Retinal pigment epithelial cell (primary cell): ENCODE measurements around the gene C3orf33.
"Not testable (repeated sequence)": the region's sequence is repeated elsewhere in the genome, so short reads cannot be mapped to it uniquely, and the experiment has no call there.

ENCODE experiments used
- DNase-seq: peaks from one replicate; pipeline ENCODE4 v3.0.0-alpha.2; 2010; ENCODE audit warnings: low read depth
- H3K4me3 ChIP-seq: 2 replicates; pipeline ENCODE4 v1.5.1; 2011; ENCODE audit warnings: mild to moderate bottlenecking, low read length, control low read depth, moderate library complexity
- TF ChIP-seq, protein P1 (sequence below): conservative IDR thresholded peaks from 2 replicates; pipeline ENCODE4 v1.5.1; 2011; ENCODE audit warnings: low read depth, low read length, control low read depth, inconsistent platforms

C3orf33 gene, protein sequence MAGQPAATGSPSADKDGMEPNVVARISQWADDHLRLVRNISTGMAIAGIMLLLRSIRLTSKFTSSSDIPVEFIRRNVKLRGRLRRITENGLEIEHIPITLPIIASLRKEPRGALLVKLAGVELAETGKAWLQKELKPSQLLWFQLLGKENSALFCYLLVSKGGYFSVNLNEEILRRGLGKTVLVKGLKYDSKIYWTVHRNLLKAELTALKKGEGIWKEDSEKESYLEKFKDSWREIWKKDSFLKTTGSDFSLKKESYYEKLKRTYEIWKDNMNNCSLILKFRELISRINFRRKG

DNA sequence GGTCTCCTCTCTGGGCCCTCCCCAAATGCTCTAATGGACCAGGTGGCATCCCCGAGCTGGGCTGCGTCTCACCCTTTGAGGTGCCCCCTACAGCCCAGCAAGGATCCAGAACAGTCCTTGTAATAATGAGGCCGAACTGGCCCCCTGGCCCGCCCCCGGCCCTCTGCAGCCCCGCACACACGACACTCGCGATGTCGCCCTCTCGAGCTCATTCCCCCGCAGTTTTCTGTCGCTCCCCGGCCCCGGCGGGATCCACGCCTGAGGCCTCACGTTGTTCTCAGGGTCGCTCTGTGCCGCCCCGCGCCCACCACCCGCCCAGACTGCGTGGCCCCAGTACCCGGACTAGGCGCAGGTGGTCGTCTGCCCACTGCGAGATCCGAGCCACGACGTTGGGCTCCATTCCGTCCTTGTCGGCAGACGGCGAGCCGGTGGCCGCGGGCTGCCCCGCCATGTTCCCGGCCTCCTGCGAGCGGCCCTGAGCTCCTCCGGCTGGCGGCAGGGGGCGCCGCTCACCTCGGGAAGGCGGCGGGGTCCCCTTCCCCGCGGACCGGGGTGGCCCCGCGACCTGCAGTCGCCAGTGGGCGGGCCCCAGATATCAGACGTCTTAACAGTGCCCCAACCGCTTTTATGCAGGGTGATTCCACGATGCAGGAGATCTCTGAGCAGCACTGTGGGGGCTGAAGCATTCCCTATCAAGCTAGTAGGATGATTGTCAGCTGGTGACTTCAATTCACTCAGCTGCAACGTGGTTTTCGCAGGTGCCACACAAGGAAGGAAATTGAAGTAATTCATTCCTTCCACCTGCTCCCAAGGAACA, at the start of gene C3orf33:
TSS of gene C3orf33 (minus strand) at position 477 of the 817 bp plus-strand sequence. CDS start at position 451, 26 bp downstream.
- peak within 1 kb of the TSS; percentile 72 for H3K4me3 ChIP-seq
- TF ChIP-seq, protein P1, sequence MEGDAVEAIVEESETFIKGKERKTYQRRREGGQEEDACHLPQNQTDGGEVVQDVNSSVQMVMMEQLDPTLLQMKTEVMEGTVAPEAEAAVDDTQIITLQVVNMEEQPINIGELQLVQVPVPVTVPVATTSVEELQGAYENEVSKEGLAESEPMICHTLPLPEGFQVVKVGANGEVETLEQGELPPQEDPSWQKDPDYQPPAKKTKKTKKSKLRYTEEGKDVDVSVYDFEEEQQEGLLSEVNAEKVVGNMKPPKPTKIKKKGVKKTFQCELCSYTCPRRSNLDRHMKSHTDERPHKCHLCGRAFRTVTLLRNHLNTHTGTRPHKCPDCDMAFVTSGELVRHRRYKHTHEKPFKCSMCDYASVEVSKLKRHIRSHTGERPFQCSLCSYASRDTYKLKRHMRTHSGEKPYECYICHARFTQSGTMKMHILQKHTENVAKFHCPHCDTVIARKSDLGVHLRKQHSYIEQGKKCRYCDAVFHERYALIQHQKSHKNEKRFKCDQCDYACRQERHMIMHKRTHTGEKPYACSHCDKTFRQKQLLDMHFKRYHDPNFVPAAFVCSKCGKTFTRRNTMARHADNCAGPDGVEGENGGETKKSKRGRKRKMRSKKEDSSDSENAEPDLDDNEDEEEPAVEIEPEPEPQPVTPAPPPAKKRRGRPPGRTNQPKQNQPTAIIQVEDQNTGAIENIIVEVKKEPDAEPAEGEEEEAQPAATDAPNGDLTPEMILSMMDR, result peak; percentile 73
- DNase-seq, result no peak

DNA sequence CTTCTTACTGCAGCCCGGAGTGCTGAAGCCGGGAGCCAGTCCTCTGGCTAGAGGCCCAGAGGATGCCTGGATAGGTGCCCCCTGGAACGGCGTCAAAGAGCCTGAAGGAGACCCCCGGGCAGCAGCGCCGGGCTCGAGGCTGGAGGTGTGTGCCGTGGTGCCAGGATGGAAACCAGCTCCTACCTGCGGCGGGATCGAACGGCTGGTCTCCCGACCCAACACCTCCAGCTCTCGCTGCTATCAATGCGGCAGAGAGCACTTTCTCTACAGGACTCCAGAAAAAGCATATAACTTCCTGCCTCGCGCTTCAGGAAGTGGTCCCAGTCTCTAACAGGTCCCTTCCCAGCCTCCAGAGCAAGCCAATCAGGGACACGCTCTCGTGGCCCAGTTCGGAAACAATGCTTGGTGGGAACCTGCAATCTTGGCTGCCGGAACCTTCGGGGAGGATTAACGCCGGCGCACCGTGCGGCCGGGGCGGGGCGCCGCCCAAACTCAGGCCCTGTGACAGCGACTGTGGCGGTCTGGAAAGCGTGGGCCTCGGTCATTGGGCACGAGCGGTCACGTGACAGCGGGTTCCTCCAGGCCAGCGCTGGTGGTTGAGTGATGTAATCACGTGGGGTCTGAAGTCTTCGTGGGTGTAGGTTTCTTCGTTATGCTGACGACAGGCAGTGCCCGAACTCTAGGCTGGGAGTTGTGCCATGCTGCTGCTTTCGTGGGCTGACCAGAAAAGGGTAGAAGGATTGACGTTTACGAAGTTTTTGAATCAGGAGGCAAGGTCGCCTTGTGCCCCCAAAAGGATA, 48.3 kb upstream of the C3orf33 start, which contains the start of gene SLC33A1:
TSS of gene SLC33A1 (minus strand) at position 287 of the 800 bp plus-strand sequence. CDS start 430 bp downstream, outside the sequence.
- TF ChIP-seq, protein P1, result no peak
- peak; percentile 98 for DNase-seq
- H3K4me3 ChIP-seq, result peak within 1 kb of the TSS; percentile 94

DNA sequence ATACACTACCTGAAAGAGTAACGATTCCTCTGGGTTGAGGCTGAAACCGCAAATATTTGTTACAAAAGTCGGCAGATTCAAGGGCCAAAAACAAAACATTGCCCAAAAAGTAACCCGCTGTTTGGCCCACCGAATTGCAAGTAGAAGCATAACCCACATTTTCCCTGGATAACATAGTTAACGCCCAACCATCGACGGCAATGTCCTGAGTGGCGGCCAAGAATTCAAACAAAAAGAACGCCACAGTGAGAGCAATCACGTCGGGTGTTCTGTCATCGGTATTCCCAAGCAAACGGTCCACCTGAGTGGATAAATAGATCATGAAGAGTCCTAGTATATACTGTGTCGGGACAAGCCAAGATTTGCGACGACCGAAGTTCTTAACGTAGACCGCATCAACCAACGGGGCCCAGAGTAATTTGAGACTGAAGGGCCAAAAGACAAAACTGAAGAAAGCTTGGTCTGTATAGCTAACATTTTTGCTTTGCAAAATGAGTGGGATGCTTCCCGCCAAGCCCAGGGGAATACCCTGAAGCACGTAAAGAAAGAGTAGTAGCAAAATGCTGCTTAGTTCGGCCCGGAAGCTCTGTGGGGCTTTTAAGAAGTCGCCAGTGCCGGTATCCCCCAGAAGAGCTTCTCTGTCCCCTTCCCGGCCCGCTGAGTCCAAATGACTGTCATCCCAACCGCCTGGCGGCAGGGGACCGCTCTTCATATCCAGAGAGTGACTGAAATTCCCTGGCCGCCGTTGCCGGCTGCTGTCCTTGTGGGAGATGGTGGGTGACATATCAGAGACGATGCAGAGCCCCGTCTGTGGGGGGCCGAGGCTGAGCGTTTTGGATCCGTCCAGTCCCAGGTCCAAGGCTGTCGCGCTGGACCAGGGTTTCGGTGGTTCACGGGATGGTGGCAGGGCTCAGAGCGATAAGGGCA, 47.4 kb upstream of the C3orf33 start:
- TF ChIP-seq, protein P1, result peak; percentile 16
- H3K4me3 ChIP-seq, result peak overlapping the region; percentile 94
- no peak for DNase-seq

DNA sequence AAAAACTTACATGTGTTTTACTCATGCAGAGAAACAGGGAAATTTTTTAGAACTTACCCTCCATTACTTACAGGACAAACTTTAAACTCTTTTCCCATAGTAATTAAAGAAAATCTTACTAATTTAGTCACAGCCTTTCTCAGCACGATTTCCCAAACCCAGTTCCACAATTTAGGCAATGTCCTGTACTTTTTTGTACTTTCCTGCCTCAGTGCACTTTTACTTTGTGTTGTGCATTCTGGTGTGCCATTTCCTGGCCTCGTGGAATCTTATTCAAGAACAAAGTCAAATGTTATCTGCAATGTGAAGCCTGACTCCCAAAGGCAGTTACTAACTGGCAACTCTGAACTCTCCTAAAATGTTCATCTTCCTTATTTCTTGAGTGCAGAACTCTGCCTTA, 46.3 kb upstream of the C3orf33 start:
- H3K4me3 ChIP-seq, result peak overlapping the region; percentile 94
- no peak for DNase-seq
- TF ChIP-seq, protein P1, result no peak

DNA sequence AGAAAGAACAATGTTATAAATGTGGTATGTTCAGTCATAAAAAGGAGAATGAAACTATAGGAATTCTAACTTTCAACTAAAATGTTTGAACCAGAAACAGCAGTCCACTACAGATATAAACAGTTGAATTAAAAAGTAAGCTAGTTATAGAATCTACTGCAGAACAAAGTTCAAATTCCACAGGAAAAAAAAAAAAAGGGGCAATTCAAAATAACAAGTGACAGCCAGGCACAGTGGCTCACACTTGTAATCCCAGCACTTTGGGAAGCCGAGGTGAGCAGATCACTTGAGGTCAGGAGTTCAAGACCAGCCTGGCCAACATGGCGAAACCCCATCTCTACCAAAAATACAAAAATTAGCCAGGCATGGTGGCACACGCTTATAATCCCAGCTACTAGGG, 43.3 kb upstream of the C3orf33 start:
- not testable (repeated sequence) for DNase-seq, H3K4me3 ChIP-seq

DNA sequence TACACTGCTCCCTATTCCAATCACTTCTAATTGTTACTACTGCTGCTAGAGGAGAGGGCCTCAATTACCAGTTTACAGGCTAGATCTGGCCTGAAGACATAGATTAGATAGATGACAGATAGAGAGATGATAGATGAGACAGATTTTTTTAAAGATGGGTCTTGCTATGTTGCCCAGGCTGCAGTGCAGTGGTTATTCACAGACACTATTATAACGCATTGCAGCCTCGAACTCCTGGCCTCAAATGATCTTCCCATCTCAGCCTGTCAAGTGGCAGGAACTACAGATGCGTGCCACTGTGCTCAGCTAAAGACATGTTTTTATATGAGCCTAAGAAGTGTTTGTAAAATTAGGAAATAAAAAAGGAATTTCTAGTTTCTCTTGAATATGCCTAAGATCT, 41.9 kb upstream of the C3orf33 start:
- no peak overlapping the region for H3K4me3 ChIP-seq
- DNase-seq, result no peak
- TF ChIP-seq, protein P1, result no peak
